Measurements from ENCODE around the gene AR.

DNA sequence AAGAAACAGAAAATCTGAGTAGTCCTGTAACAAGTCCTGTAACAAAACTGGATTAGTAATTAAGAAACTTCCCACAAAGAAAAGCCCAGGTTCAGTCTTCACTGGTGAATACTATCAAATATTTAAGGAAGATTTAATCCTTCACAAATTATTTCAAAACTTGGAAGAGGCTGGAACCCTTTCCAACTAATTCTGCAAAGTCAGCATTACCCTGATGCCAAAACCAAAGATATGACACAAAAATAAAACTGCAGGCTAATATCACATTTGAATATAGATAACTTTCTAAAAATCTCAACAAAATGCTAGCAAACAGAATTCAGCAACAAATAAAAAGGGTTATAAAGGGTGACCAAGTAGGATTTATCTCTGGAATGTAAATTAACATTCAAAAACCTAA is 80.5 kb downstream of the AR start:
- TF ChIP-seq, protein P1, sequence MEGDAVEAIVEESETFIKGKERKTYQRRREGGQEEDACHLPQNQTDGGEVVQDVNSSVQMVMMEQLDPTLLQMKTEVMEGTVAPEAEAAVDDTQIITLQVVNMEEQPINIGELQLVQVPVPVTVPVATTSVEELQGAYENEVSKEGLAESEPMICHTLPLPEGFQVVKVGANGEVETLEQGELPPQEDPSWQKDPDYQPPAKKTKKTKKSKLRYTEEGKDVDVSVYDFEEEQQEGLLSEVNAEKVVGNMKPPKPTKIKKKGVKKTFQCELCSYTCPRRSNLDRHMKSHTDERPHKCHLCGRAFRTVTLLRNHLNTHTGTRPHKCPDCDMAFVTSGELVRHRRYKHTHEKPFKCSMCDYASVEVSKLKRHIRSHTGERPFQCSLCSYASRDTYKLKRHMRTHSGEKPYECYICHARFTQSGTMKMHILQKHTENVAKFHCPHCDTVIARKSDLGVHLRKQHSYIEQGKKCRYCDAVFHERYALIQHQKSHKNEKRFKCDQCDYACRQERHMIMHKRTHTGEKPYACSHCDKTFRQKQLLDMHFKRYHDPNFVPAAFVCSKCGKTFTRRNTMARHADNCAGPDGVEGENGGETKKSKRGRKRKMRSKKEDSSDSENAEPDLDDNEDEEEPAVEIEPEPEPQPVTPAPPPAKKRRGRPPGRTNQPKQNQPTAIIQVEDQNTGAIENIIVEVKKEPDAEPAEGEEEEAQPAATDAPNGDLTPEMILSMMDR (IDR thresholded peaks at IDR 0.05; ENCODE audit: poor library complexity), result no peak
- TF ChIP-seq EZH2 (IDR thresholded peaks at IDR 0.05; ENCODE audit: borderline replicate concordance), result no peak

Data from hepatocyte (in vitro differentiated cells).